ENCODE data around the gene MTRF1. TPM values are rescaled to one million over a fixed set of nuclear protein-coding genes. Genes with fewer than 3 reads are reported as not detected.

The MTRF1 gene
- total and polyA plus RNA-seq, 7 experiments from 2014 or later = 11.8 to 38.2 (median 22.7) TPM

DNA sequence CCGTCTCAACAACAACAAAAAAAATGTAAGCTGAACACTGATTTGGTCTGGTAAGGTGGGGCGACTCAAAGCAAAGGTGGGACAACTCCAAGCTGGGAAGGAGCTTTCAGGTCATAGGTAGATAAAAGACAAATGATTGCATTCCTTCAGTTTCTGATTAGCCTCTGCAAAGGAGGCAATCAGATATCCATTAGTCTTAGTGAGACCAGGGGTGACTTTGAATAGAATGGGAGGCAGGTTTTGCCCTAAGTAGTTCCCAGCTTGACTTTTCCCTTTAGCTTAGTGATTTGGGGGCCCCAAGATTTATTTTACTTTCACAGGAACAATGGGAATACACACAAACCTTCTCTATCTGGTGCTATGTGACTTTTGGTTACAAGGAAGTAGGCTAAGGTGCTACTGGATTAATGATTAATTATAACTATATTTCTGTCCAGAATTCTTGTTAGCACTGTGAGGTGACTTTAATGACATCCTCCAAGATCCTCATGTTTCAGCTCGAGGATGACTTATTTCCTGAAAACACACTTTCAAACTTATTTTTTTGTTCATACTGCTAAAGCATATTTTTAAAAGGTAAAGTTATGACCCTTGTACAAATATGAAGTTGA is 10.6 kb upstream of the MTRF1 start:
- H3K4me3 ChIP-seq (ENCODE audit: low read length) = no peak overlapping the region
- H3K27me3 ChIP-seq (ENCODE audit: control insufficient read depth in 2 of 2, insufficient read depth in 2 of 2, low read length in 2 of 2) = no peaks in the 10 kb centered on the region
- intact Hi-C loops (cut with micrococcal nuclease) = loop anchor here in 1 of 2 donors (5.0 kb wide), 1 partner anchor 183 kb away; the partner anchor contains the start of gene RGCC
- H3K9me3 ChIP-seq (ENCODE audit: control insufficient read depth in 2 of 3, low read length in 3 of 3) = peaks cover 0 to 2% (median 0%) of the 10 kb centered on the region in 3 experiments
- Mint-ChIP-seq H3K4me1 (peaks cover 9 to 54% (median 30%) of the 10 kb centered on the region in 7 donors), H3K4me3 (no peak overlapping the region), H3K36me3 (peaks cover 0 to 10% (median 3%) of the 10 kb centered on the region in 5 donors), H3K27ac (peak overlapping the region in 4 of 9 donors; percentile 45 to 78 (median 60)), H3K9me3 (peaks cover 0 to 10% (median 2%) of the 10 kb centered on the region in 11 donors), H3K27me3 (no peaks in the 10 kb centered on the region)
- CTCF ChIA-PET = no interaction called here
- DNase-seq (no peak), ATAC-seq (no peak)
- H3K36me3 ChIP-seq (ENCODE audit: control insufficient read depth in 2 of 3, insufficient read depth in 3 of 3, low read length in 3 of 3) = no peaks in the 10 kb centered on the region
- H3K4me1 ChIP-seq (ENCODE audit: control insufficient read depth in 2 of 2, insufficient read depth in 2 of 2, low read length in 2 of 2) = peaks cover 4 to 23% of the 10 kb centered on the region in 2 donors
- POLR2A ChIA-PET = interaction anchor here (0.6 to 6.8 kb wide), 5 partner anchors 11 to 638 kb away, joined by 3 to 52 read pairs (median 3); partner anchors contain the start of gene MTRF1
- no peak overlapping the region for H3K27ac ChIP-seq (ENCODE audit: low read depth, low read length)

DNA sequence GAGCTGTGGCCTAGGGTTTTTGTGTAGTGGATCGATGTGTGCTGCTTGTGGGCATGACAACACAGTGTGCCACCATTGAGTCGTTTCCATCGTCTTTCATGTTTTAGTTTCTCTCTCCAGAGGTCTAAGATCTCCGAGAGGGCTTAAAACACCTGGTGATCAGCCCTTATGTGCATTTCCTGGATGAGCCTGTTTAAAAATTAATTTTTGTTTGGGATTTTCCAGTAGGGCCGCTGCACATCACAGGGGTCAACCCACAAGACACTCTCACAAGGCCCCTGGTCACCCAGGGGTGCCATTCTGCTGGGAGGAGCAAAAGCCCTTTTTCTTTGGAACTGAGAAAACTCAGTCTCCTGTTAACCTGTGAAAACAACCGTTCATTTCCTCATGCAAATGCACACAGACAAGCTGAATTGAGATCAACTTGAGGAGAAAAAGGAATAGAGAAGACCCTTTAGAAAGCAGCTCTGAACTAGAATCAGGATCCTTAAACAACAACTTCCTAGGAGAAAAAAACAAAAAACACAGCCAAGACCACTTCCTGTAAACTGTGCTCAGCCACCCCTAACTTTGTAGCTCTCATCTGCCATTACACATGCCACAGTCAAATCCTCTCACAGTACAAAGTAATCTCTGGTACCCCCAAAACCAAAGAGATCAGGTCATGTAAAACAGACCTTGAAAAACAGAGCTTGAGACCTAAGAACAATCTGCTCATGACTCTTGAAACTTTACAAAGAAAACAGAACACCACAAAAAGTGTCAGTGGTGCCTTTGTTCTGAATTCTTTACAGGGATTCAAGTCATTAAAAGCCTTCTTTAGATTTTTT is 8.3 kb upstream of the MTRF1 start:
- H3K27ac ChIP-seq (ENCODE audit: low read depth, low read length) = peak overlapping the region; percentile 50
- peaks cover 4 to 23% of the 10 kb centered on the region in 2 donors for H3K4me1 ChIP-seq (ENCODE audit: control insufficient read depth in 2 of 2, insufficient read depth in 2 of 2, low read length in 2 of 2)
- Mint-ChIP-seq H3K27ac (peak overlapping the region; percentile 62 to 100 (median 93)), H3K4me1 (peaks cover 7 to 50% (median 25%) of the 10 kb centered on the region in 7 donors), H3K9me3 (peaks cover 0 to 23% (median 8%) of the 10 kb centered on the region in 11 donors), H3K36me3 (peaks cover 0 to 15% (median 8%) of the 10 kb centered on the region in 5 donors), H3K4me3 (peak overlapping the region; percentile 19 to 77 (median 66)), H3K27me3 (no peaks in the 10 kb centered on the region)
- peaks cover 0 to 7% (median 0%) of the 10 kb centered on the region in 3 experiments for H3K9me3 ChIP-seq (ENCODE audit: control insufficient read depth in 2 of 3, low read length in 3 of 3)
- ChIA-PET CTCF (interaction anchor here (0.6 kb wide), 2 partner anchors 43 to 1147 kb away, joined by 3 to 4 read pairs; no protein-coding TSS in a partner anchor), POLR2A (interaction anchor here (0.6 to 6.8 kb wide), 10 partner anchors 9 to 217 kb away, joined by 3 to 52 read pairs (median 5); partner anchors contain the start of gene MTRF1)
- no peaks in the 10 kb centered on the region for H3K36me3 ChIP-seq (ENCODE audit: control insufficient read depth in 2 of 3, insufficient read depth in 3 of 3, low read length in 3 of 3)
- DNase-seq (peak in 7 of 9 donors; percentile 28 to 79 (median 58)), ATAC-seq (peak; percentile 71)
- peak overlapping the region; percentile 6 for H3K4me3 ChIP-seq (ENCODE audit: low read length)
- intact Hi-C loops (cut with micrococcal nuclease) = loop anchor here in 1 of 2 donors (1.0 to 5.0 kb wide), 4 partner anchors 8 to 186 kb away; partner anchors contain the start of genes MTRF1, NAA16 and RGCC
- no peaks in the 10 kb centered on the region for H3K27me3 ChIP-seq (ENCODE audit: control insufficient read depth in 2 of 2, insufficient read depth in 2 of 2, low read length in 2 of 2)

DNA sequence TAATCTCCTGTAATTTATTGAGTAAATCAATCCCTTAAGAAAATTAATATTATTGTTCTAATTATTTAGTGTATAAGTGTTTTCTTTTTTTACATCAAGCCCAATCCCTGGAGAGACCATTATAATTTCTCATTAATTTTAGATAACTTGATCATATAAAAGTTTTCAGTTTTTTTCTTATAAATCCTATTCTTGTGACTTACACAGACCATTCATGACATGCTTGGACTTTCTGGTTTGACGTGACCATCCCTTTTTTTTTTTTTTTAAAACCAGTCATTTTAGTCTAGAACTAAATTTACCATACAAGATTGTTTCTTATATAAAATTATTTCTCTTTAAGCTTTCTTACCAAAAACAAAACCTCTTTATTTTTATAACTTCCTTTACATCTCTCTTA is 5.4 kb upstream of the MTRF1 start:
- ATAC-seq (no peak), DNase-seq (peak in 5 of 9 donors; percentile 14 to 31 (median 23))
- H3K27me3 Mint-ChIP-seq = no peaks in the 10 kb centered on the region
- Histone ChIP-seq H3K27ac (ENCODE audit: low read depth, low read length) (no peak overlapping the region), H3K36me3 (ENCODE audit: control insufficient read depth in 2 of 3, insufficient read depth in 3 of 3, low read length in 3 of 3) (no peaks in the 10 kb centered on the region), H3K9me3 (ENCODE audit: control insufficient read depth in 2 of 3, low read length in 3 of 3) (peaks cover 0 to 7% (median 0%) of the 10 kb centered on the region in 3 experiments), H3K4me1 (ENCODE audit: control insufficient read depth in 2 of 2, insufficient read depth in 2 of 2, low read length in 2 of 2) (peaks cover 4 to 23% of the 10 kb centered on the region in 2 donors), H3K4me3 (ENCODE audit: low read length) (no peak overlapping the region), H3K27me3 (ENCODE audit: control insufficient read depth in 2 of 2, insufficient read depth in 2 of 2, low read length in 2 of 2) (no peaks in the 10 kb centered on the region)
- peaks cover 0 to 23% (median 8%) of the 10 kb centered on the region in 11 donors for H3K9me3 Mint-ChIP-seq
- peak overlapping the region in 2 of 9 donors; percentile 57 to 62 for H3K27ac Mint-ChIP-seq
- H3K4me1 Mint-ChIP-seq = peaks cover 7 to 50% (median 25%) of the 10 kb centered on the region in 7 donors
- ChIA-PET CTCF (interaction anchor here (0.6 to 1.5 kb wide), 2 partner anchors 19 to 55 kb away, joined by 3 to 5 read pairs; no protein-coding TSS in a partner anchor), POLR2A (interaction anchor here (0.7 to 6.8 kb wide), 4 partner anchors 16 to 88 kb away, joined by 3 to 52 read pairs (median 6); partner anchors contain the start of gene NAA16)
- intact Hi-C loops (cut with micrococcal nuclease) = no loop called here
- no peak overlapping the region for H3K4me3 Mint-ChIP-seq
- H3K36me3 Mint-ChIP-seq = peaks cover 0 to 15% (median 8%) of the 10 kb centered on the region in 5 donors

DNA sequence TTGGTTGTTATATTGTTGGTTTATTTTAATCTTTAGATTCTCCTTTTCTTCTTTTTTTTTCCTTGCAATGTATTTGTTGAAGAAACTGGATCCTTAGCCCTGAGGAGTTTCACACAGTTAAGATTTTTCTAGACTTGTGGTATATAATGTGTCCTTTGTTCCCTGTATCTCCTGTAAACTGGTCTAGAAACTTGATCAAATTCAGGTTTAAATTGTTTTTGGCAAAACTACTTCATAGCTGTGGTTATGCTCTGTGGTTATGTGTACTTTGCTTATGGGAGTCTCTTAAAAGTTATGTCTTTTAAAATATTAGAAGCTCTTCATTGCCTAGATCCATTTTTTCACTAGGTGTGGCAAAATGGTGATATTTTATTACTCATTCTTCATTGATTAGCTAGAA is 3.7 kb upstream of the MTRF1 start:
- Mint-ChIP-seq H3K9me3 (peaks cover 0 to 23% (median 8%) of the 10 kb centered on the region in 11 donors), H3K4me3 (peak overlapping the region in 6 of 10 donors; percentile 32 to 79 (median 52)), H3K4me1 (peaks cover 8 to 54% (median 34%) of the 10 kb centered on the region in 7 donors), H3K36me3 (peaks cover 0 to 16% (median 6%) of the 10 kb centered on the region in 5 donors), H3K27ac (peak overlapping the region in 5 of 9 donors; percentile 5 to 78 (median 64)), H3K27me3 (no peaks in the 10 kb centered on the region)
- H3K27ac ChIP-seq (ENCODE audit: low read depth, low read length) = no peak overlapping the region
- no peaks in the 10 kb centered on the region for H3K36me3 ChIP-seq (ENCODE audit: control insufficient read depth in 2 of 3, insufficient read depth in 3 of 3, low read length in 3 of 3)
- ChIA-PET CTCF (no interaction called here), POLR2A (interaction anchor here (1.1 to 1.2 kb wide), 3 partner anchors 20 to 78 kb away, joined by 3 to 8 read pairs (median 4); no protein-coding TSS in a partner anchor)
- no peak for ATAC-seq
- peaks cover 0 to 7% (median 0%) of the 10 kb centered on the region in 3 experiments for H3K9me3 ChIP-seq (ENCODE audit: control insufficient read depth in 2 of 3, low read length in 3 of 3)
- intact Hi-C loops (cut with micrococcal nuclease) = no loop called here
- peak in 1 of 9 donors; percentile 33 for DNase-seq
- H3K27me3 ChIP-seq (ENCODE audit: control insufficient read depth in 2 of 2, insufficient read depth in 2 of 2, low read length in 2 of 2) = no peaks in the 10 kb centered on the region
- no peak overlapping the region for H3K4me3 ChIP-seq (ENCODE audit: low read length)
- H3K4me1 ChIP-seq (ENCODE audit: control insufficient read depth in 2 of 2, insufficient read depth in 2 of 2, low read length in 2 of 2) = peaks cover 4 to 17% of the 10 kb centered on the region in 2 donors

DNA sequence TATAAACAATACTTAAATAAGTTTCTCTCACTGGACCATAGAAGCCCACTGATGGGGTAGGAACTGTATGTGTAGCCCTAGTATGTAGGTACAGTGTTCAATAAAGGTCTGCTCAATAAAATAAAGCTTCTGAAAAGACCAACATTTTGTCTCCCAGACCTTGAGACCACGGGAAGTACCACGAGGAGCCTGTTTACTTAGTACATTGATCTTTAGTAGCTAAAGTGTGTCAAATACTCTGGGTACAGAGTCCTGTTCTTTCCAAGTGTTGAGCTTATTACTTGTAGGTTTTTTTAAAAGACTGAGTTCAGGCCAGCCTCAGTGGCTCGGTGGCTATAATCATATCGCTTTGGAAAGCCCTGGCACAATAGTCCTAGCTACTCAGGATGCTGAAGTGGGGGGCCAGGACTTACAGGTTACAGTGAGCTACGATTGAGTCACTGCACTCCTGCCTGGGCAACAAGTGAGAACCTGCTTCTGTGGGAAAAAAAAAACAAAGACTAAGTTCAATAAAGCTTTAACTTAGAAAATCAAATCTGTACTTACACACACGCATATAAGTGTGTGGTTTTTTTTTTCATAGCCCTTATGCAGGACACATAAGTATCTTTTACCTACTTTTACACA is 3.4 kb downstream of the MTRF1 start:
- H3K4me1 Mint-ChIP-seq = peaks cover 17 to 68% (median 41%) of the 10 kb centered on the region in 7 donors
- Histone ChIP-seq H3K27ac (ENCODE audit: low read depth, low read length) (no peak overlapping the region), H3K9me3 (ENCODE audit: control insufficient read depth in 2 of 3, low read length in 3 of 3) (no peaks in the 10 kb centered on the region), H3K4me3 (ENCODE audit: low read length) (no peak overlapping the region), H3K27me3 (ENCODE audit: control insufficient read depth in 2 of 2, insufficient read depth in 2 of 2, low read length in 2 of 2) (no peaks in the 10 kb centered on the region), H3K36me3 (ENCODE audit: control insufficient read depth in 2 of 3, insufficient read depth in 3 of 3, low read length in 3 of 3) (peaks cover 0 to 11% (median 5%) of the 10 kb centered on the region in 3 experiments), H3K4me1 (ENCODE audit: control insufficient read depth in 2 of 2, insufficient read depth in 2 of 2, low read length in 2 of 2) (peaks cover 0 to 12% of the 10 kb centered on the region in 2 donors)
- H3K27me3 Mint-ChIP-seq = no peaks in the 10 kb centered on the region
- DNase-seq (no peak), ATAC-seq (no peak)
- peak overlapping the region in 2 of 10 donors; percentile 29 to 46 for H3K4me3 Mint-ChIP-seq
- H3K9me3 Mint-ChIP-seq = peaks cover 0 to 2% (median 0%) of the 10 kb centered on the region in 11 donors
- POLR2A ChIA-PET = interaction anchor here (0.6 to 5.8 kb wide), 2 partner anchors 12 to 29 kb away, joined by 3 to 42 read pairs; no protein-coding TSS in a partner anchor
- peak overlapping the region in 1 of 9 donors; percentile 31 for H3K27ac Mint-ChIP-seq
- CTCF ChIA-PET = interaction anchor here (0.6 kb wide), 2 partner anchors 212 to 467 kb away, joined by 3 read pairs; no protein-coding TSS in a partner anchor
- H3K36me3 Mint-ChIP-seq = peaks cover 11 to 37% (median 29%) of the 10 kb centered on the region in 5 donors
- intact Hi-C loops (cut with micrococcal nuclease) = loop anchor here in 1 of 2 donors (5.0 kb wide), 1 partner anchor 1012 kb away; the partner anchor contains the start of gene AKAP11
